ENCODE results near the gene KRTAP4-8.
"Not testable (repeated sequence)": the region's sequence is repeated elsewhere in the genome, so short reads cannot be mapped to it uniquely, and the experiment has no call there.

The KRTAP4-8 gene

DNA sequence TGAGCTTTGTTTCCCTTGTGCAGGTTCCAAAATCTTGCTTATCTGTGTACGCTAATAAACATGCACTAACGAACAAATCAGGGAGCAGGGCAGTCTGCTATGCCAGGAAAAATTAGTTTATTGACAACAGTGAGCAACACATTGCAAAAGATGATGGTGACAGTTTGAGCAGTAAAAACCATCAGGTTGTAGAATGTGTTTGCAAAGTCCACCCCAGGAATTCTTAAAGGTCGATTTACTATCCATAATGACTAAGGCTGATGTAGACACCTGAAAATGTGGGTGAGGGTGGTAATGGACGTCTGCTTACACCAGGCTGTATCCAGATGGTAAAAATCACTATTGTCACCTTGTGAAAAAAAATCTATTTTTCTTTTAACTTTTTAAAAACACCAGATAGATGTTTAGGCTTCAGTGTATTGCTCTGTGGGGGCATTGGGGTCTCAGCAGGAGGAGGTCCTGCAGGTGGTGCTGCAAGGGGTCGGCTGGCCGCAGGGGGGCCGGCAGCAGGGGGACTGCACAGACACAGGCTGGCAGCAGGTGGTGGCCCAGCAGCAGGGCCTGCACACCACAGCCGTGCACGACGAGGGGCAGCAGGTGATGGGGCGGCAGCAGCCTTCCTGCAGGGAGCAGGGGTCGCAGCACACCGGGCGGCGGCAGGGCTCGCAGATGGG is 32.8 kb downstream of the KRTAP4-8 start:
- not testable (repeated sequence) for DNase-seq (ENCODE audit: low read depth)

DNA sequence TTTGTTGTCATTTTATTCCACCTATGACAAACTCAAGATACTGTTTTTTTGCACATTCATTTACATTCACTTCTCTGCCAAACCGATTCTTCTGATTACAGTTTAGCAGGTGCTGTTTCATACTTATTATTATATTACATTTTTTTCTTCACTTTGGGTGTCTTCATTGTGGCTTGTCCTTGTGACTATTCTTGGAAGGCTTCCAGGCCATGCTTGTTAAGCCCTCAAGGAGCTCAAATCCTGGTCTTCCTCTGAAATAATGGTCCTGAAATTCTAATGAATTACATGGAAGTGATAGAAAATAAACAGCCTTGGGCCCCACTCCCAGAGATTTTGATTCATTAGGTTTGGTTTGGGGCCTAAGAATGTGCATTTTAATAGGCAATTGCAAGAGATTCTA is 33.6 kb downstream of the KRTAP4-8 start:
- DNase-seq (ENCODE audit: low read depth): no peak

DNA sequence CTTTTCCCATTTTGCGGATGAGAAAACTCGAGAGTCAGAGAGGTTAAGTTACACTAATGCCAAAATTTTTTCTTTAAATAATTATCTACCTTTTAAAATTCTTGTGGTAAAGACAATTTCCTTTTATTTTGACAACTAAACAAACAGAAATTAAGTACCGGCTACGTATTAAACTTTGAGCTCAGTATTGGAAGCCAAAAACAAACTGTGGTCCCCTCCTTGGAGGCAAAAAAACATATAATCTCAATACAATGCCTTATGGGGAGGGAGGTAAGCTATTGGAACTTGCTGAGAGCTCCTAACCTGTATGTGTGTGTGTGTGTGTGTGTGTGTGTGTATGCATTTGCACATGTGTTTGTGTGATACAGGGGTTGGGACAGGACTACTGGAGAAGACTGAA is 34.5 kb downstream of the KRTAP4-8 start:
- no peak for DNase-seq (ENCODE audit: low read depth)

DNA sequence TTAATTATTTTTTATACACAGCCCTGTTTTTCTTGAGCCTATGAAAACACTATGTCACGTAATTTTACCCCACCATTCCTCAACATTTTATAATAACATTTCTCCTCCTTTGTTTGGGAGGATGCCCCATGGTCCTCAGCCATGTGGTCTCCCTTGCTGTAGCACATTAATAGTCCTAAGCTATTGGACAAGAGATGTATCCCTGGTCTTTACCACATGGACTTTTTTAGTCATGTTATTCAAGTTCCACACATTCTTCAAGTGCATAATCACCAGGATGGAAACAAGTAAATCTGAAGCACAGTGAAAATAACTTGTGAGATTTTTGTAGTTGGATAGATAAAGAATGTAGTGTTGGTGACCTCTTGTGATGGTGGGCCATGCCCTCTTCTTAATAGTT is 36.0 kb downstream of the KRTAP4-8 start:
- no peak for DNase-seq (ENCODE audit: low read depth)

DNA sequence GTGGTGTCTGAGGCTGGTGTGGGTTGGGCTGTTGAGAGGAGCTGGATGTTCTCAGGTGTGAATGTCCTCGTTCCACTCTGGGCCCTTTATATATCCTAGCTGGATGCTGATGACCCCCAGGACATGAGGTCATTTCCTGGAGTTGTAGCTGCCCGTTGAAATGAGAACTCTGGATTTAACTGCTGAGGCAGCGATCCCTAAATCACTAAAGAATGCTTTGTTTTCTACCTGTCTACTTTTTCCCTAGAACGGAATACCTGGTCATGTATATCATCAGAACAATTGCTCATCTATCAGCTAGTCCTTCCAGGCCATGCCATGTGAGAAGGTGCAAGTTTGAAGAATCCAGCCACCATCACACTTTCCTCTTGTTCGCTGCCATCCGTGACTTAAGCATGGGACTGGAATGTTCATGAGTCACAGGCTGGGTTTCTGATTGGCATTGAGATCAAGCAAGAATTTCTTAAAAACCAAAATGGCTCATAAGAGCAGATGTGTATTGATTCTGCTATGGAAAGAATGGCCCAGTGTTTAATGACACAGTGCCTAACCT is 37.8 kb downstream of the KRTAP4-8 start, which contains the start of gene KRTAP2-3:
Gene KRTAP2-3 (minus strand): TSS at position 63 of the 553 bp plus-strand sequence. CDS start 64 bp downstream, outside the sequence.
- no peak for DNase-seq (ENCODE audit: low read depth)

DNA sequence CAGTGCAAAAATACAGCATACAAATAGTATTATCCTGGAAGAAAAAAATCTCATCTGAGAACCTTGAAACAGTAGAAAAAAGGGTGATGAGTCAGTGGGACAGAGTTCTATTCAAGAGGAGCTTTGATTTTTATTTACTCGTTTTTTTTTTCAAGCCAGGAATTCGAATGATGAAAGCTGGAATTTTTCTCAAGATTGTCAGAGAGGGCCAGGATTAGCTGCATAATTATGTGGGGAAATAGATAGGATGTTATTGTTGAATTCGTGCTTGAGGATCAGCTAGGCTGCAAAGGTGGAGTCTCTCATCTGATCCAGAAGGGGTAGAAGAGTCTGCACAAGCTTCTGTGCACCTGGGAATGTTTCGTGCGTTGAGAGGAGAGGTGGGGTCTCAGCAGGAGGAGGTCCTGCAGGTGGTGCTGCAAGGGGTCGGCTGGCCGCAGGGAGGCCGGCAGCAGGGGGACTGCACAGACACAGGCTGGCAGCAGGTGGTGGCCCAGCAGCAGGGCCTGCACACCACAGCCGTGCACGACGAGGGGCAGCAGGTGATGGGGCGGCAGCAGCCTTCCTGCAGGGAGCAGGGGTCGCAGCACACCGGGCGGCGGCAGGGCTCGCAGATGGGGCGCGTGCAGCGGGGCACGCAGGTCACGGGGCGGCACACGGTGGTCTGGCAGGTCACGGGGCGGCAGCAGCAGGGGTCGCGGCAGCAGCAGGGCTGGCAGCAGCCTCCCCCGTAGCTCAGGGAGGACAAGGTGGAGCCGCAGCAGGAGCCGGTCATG is 38.5 kb downstream of the KRTAP4-8 start:
- not testable (repeated sequence) for DNase-seq (ENCODE audit: low read depth)

DNA sequence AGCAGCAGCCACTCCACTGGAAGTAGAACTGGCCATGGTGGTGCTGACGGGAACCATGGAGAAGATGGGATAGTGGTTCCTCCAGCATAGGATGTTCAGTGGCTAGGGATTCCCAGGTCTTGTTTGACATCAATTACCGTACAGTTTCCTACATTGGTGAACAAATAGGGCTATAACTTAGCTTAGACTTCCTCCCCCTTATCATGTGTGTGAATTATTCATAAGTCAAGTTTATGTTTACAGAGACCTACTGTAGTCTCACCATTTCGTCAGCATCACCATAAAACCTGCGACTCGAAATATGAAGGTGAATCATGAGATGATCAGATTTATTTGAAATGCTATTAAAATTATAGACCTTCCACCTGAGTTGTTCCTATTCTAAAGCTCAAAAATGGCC is 39.2 kb downstream of the KRTAP4-8 start:
- DNase-seq (ENCODE audit: low read depth): no peak

DNA sequence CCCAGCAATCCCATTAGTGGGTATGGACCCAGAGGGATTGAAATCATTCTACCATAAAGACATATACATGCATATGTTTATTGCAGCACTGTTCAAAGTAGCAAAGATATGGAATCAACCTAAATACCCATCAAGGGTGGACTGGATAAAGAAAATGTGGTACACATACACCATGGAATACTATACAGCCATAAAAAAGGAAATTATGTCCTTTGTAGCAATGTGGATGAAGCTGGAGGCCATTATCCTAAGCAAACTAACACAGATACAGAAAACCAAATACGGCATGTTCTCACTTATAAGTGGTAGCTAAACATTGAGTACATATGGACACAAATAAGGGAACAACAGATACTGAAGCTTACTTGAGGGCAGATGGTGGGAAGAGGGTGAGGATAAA is 40.4 kb downstream of the KRTAP4-8 start:
- no peak for DNase-seq (ENCODE audit: low read depth)

DNA sequence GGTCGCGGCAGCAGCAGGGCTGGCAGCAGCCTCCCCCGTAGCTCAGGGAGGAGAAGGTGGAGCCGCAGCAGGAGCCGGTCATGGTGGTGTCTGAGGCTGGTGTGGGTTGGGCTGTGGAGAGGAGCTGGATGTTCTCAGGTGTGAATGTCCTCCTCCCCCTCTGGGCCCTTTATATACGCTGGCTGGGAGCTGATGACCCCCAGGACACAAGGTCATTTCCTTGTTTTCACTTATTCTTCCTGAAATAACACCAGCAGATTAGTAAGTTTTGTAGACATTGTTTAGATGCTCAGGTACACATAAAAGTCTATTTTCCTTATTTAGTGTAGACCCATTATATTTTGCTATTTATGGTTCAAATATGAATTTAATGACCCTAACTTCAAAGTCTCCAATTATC is 42.8 kb downstream of the KRTAP4-8 start, which contains the start of gene KRTAP2-2:
Gene KRTAP2-2 (minus strand): TSS at position 101 of the 400 bp plus-strand sequence. CDS start 19 bp downstream, at position 82.
- not testable (repeated sequence) for DNase-seq (ENCODE audit: low read depth)

DNA sequence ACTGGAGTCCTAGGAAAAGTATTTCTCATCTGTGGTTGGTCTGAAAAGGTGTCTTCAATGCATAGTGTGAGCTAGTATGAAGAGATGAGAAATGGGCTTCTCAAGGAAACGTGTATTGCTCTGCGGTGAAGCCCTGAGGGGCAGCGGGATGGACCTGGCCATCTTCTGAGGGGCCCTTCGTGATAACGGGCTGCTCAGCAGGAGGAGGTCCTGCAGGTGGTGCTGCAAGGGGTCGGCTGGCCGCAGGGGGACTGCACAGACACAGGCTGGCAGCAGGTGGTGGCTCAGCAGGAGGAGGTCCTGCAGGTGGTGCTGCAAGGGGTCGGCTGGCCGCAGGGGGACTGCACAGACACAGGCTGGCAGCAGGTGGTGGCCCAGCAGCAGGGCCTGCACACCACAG is 43.4 kb downstream of the KRTAP4-8 start:
- not testable (repeated sequence) for DNase-seq (ENCODE audit: low read depth)

DNA sequence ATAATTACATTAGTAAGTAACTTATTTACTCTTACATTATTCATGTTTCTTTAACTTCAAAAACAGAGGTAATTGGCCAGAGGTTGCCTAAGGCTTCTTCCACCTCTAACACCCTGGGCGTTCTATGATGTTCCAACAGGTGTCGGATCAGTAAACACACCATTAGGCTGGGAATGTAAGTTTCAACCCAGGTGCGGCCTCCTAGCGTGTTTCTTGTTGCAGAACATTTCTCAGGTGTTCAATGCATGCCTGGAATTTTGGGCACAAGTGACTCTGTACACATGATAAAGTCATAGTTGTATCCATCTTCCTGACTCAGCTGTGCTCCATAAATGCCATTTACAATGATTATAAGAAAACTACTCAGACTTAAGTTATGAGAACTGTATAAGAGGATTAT is 43.9 kb downstream of the KRTAP4-8 start:
- DNase-seq (ENCODE audit: low read depth): no peak

DNA sequence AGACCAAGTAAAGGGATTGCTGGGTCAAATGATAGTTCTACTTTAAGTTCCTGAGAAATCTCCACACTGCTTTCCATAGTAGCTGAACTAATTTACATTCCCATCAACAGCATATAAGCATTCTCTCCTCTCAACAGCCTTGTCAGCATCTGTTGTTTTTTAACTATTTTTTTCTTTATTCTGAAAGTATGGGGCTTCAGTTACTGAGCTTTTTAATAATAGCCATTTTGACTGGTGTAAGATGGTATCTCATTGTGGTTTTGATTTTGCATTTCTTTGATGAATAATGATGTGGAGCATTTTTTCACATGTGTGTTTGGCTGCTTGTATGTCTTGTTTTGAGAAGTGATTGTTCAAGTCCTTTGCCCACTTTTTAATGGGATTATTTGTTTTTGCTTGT is 45.4 kb downstream of the KRTAP4-8 start:
- DNase-seq (ENCODE audit: low read depth): no peak

DNA sequence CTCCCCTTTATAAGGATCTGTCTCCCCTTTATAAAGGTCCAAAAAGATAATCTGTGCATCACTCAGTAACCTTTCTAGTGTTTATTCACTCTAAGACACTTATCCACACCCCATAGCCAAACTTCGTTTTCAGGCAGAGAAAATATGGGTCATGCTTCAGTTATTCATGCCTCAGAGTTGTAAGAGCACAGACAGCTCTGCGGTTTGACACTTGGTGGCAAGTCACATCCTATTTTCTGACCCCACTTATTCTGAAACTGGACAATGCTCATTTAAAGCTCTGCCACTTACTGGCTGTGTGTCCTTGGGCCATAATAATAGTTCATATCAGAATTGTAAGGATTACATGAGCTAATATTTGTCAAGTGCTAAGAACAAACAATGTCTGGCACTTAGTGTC is 48.8 kb downstream of the KRTAP4-8 start:
- no peak for DNase-seq (ENCODE audit: low read depth)

DNA sequence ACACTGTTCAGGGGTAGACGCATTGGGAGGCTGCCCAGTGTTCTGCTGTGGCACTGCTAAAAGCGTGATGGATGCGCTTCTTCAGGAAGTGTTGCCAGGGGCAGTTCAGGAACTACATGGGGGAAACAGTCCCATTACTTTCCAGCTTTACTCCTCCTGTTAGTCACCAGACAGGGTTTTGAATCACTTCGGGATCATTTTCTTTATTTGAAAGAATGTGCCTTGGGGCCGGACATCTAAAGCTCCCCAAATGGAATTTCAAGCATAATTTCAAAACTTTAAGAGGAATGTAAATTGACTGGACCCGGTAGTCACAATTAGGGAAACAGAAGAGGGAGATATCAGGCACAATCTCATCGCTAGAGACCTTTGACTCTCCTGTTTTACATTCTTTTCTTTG is 49.5 kb downstream of the KRTAP4-8 start:
- no peak for DNase-seq (ENCODE audit: low read depth)
